Measurements from ENCODE around the gene ZNF148.

DNA sequence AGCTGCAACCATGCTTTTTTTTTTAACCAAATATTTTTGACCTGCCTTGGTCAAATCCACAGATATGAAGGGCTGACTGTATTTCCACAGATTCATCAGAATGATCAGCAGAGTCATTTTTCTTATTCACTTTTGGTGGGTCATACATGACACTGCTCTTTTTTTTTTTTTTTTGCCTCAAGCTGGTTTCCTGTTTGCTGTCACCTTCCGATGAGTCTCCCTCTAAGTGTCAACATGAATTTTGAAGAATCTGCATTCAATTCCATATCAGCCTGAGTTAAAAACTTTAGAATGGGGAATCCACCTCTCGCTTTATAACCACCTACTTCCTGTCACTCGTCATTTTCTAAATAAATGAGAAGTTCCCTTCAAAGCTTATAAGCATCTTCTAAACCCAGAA is 160.4 kb downstream of the ZNF148 start:
- TF ChIP-seq GABPA (IDR thresholded peaks at IDR 0.05; ENCODE audit: low read depth): no peak
- TF ChIP-seq SPI1 (IDR thresholded peaks at IDR 0.05; ENCODE audit: borderline replicate concordance, low read depth): no peak
- TF ChIP-seq, protein P1, sequence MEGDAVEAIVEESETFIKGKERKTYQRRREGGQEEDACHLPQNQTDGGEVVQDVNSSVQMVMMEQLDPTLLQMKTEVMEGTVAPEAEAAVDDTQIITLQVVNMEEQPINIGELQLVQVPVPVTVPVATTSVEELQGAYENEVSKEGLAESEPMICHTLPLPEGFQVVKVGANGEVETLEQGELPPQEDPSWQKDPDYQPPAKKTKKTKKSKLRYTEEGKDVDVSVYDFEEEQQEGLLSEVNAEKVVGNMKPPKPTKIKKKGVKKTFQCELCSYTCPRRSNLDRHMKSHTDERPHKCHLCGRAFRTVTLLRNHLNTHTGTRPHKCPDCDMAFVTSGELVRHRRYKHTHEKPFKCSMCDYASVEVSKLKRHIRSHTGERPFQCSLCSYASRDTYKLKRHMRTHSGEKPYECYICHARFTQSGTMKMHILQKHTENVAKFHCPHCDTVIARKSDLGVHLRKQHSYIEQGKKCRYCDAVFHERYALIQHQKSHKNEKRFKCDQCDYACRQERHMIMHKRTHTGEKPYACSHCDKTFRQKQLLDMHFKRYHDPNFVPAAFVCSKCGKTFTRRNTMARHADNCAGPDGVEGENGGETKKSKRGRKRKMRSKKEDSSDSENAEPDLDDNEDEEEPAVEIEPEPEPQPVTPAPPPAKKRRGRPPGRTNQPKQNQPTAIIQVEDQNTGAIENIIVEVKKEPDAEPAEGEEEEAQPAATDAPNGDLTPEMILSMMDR (IDR thresholded peaks at IDR 0.05; ENCODE audit: insufficient read depth, low read length): no peak
- no peak for TF ChIP-seq POLR2AphosphoS5 (IDR thresholded peaks at IDR 0.05; ENCODE audit: low read depth)
- TF ChIP-seq, protein P2, sequence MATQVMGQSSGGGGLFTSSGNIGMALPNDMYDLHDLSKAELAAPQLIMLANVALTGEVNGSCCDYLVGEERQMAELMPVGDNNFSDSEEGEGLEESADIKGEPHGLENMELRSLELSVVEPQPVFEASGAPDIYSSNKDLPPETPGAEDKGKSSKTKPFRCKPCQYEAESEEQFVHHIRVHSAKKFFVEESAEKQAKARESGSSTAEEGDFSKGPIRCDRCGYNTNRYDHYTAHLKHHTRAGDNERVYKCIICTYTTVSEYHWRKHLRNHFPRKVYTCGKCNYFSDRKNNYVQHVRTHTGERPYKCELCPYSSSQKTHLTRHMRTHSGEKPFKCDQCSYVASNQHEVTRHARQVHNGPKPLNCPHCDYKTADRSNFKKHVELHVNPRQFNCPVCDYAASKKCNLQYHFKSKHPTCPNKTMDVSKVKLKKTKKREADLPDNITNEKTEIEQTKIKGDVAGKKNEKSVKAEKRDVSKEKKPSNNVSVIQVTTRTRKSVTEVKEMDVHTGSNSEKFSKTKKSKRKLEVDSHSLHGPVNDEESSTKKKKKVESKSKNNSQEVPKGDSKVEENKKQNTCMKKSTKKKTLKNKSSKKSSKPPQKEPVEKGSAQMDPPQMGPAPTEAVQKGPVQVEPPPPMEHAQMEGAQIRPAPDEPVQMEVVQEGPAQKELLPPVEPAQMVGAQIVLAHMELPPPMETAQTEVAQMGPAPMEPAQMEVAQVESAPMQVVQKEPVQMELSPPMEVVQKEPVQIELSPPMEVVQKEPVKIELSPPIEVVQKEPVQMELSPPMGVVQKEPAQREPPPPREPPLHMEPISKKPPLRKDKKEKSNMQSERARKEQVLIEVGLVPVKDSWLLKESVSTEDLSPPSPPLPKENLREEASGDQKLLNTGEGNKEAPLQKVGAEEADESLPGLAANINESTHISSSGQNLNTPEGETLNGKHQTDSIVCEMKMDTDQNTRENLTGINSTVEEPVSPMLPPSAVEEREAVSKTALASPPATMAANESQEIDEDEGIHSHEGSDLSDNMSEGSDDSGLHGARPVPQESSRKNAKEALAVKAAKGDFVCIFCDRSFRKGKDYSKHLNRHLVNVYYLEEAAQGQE (IDR thresholded peaks at IDR 0.05; ENCODE audit: insufficient replicate concordance, low read depth): no peak
